GM21528 (cell line): ENCODE data around the gene ELAVL3.
"Not testable (repeated sequence)": the region's sequence is repeated elsewhere in the genome, so short reads cannot be mapped to it uniquely, and the experiment has no call there.

Source experiments
- ATAC-seq: cut with Tn5 transposase; IDR thresholded peaks from one replicate; pipeline ENCODE4 v1.9.1; 2021; ENCODE audit warnings: mild to moderate bottlenecking, moderate library complexity; ENCODE audit not compliant: unreplicated experiment, low FRiP score

The ELAVL3 gene

DNA sequence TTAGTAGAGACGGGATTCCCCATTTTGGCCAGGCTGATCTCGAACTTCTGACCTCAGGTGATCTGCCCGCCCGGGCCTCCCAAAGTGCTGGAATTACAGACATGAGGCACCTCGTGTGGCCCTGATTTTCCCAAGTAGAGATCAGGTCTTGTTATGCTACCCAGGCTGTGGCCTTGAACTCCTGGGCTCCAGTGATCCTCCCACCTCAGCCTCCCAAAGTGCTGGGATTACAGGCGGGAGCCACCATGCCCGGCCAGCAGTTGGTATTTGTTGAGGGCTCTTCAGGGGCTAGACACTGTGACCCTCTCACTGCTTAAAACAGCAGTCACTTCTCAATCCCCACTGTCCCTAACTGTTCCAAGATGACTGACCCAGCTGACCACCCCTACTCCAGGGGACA is 8.5 kb upstream of the ELAVL3 start:
- ATAC-seq = no peak

DNA sequence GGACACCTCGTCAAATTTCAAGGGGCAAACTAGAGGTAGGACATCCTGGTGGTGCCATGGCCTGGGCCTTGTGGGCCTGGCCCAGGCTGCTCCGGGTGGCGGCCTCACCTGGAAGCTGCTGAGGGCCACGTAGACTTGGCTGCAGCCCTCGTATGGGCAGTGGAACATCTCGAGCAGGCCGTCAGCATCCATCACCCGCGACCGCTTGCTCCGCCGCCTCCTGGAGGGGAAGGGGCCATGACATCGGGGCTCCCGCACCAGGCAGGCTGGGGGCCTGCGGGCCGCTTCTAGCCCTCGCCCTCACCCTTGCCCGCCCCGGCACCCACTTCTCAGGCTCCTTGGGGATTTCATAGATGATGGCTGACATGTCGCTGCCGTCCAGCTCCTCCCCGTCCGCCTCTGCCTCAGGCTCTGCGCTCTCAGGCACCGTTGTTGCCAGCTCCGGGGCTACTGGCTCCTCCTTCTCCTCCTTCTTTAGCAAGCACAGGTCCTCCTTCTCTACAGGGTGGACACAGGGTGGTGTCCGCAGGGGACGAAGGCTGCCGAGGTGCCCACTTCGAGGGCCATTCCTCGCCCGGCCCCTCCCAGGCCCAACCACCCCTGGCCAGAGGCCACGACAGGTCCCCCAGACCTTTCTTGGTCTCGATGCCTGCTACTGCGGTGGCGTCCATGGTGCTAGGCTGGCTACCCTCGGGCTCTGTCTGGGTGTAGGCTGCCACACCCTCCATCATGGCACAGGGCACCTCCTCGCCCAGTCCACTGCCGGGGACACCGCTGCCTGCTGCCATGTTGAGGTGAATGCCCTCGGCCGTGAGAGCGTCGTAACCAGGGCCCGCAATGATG is 6.0 kb upstream of the ELAVL3 start:
- no peak for ATAC-seq

DNA sequence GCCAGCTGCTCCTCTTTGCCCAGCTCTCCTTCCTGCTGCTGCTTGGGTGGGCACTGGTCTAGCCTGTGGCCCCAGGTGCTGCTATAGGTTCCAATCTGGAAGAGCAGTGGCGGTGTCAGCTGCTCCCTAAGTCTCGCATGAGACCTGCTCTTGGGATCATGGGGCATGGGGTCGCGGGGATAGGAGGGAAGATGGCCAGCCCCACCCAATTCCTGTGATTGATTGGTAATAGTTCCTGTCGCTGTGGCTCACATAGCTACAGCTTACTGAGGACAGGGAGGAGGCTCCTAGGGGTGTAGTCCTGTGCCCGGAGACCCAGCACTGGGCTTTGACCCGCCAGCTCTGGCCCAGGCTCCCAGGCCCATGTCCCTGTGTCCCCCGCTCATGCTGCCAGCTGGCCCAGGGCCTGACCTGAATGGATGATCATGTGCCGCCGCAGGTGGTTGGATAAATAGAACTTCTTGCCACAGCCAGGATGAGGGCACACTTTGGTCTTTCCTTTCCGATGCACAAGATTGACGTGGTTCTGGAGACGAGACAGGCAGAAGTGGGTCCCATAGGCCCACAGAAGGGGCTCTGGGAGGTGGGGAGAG is 4.5 kb upstream of the ELAVL3 start:
- ATAC-seq = no peak

DNA sequence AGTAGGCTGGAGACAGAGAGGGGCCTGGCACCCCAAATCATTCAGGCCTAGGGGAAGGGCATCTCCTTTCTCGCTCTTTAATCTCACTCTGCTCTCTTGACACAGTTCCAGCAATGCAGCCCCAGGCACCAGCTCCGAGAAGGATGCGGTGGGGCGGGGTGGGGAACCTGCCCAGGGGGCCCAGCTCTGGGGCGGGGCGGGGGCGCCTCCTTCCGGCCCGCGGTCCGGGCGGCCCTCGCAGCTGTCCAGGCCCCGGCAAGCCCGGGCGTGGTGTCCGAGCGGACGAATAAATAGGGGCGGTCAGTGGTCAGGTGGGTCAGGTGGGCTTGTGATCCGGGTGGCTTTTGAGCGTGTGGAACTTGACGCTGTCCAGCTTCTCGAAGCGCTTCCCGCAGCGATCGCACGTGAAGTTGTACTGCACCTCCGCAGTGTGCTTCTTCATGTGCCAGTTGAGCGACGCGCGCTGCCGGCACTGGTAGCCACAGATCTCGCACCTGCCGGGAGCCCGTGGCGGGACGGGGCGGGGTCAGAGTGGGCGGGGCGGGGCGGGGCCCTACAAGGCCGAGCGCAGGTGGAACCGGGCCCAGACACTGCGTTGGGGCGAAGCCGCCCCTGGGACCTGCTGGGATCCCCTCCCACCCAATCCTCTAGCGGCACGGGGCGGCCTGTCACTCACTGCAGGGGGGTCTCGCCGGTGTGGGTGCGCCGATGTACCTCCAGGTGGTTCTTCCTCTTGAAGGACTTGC is 2.7 kb upstream of the ELAVL3 start:
- no peak for ATAC-seq

DNA sequence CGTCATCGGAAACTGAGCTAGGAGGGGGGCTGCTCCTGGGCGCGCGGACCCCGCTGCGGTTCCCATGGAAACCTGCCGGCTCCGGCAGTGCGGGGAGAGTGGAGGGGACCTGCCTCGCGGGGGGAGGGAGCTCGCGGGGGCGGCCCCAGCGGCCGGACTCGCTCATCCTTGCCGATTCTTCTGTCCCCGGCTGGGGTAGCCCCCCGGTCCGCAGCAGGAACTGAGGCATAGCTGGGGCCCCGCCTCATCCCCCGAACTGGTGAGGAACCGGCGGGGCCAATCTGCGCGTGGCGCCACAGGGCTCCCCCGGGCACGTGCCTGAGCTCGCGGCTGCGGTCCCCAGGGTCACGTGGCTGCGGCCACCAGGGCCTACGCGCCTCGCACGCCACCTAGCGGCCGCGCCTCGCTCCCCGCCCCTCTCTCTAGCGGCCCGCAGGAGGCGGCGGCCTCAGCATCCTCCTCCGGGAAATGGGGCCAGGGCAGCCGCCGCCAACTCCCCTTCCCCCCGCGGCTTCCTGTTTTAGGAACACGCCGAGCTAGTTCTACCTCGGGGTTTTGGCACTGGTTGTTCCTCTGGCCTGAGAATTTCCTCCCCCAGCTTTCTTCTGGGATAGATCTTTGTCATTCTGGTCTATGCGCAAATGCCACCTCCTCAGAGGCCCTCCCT is 1.7 kb upstream of the ELAVL3 start:
- ATAC-seq = peak; percentile 55

DNA sequence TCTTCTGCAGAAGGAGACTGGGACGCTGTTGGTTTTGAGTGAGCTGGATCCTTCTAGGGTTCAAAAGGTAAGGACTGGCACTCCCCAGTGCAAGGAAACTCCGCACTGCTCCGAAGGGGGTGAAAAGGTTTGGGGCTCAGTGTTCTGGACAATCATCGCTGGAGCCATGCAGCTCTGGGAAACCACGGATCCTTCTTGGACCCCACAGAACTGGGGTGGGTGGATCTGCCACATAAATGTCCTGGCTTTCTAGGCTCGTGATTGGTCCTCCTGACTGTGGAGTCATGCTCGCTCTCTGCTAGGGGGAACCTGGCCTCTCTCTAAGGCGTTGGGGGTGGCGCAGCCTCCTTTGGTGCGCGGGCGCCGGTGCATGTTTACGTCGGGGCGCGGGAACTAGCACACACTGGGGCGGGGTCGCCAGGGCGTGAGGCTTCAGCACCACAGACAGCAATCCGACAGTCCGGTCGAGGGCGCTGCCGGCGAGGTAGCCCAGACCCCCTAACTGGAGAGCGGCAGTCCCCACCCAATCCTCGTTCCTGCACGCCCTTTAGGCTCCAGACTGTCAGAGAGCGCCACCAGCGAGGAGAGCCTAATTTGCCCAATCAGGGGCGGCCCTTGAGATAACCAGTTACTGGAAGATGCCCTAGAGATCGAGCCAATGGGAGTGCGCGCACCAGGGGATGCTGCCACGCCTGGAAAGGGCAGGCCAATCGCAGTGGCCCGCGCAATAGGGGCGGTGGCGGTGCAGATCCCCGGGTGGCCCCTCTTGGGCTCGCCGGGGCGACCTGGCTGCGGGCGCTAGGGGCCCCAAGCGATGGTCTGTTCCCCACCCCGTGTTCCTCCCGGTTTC is 913 bp upstream of the ELAVL3 start:
- peak; percentile 48 for ATAC-seq

DNA sequence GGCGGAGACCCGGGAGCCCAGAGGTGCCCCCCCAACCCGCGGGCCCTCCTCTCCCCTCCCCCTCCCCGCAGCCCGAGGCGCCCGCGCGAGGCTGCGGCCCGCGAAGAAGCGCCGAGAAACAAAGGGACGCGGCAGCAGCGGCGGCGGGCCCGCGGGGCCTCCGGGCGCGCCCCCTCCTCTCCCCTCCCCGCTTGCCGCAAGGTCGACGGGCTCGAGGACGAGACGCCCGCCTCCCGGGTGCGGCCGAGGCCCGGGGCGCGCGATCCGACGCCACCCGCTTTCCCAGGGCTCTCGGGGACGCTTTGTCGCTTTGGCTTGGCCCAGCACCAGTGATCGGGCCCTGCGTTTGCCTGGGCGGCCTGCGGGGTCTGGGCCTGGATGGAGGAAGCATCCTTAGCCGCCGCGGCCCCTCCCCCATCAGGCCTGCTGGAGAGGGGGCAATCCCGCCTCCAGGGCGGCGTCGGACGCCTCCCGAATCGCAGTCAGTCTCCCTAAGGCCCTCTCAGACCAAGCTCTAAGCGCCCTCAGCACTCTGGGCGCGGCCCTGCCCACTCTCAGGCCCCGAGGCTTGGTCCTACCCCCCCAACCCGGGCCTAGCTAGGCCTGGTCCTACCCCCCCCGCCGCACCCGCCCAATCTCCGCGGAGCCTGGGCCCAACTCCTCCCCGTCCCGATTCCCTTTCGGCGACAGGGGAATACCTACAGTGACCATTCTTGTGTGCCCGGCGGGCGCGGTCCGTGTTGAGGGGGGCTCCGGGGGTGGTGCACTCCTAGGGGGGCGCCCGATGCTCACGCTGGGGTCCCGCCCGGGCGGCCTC is 740 bp downstream of the ELAVL3 start:
- ATAC-seq = no peak

DNA sequence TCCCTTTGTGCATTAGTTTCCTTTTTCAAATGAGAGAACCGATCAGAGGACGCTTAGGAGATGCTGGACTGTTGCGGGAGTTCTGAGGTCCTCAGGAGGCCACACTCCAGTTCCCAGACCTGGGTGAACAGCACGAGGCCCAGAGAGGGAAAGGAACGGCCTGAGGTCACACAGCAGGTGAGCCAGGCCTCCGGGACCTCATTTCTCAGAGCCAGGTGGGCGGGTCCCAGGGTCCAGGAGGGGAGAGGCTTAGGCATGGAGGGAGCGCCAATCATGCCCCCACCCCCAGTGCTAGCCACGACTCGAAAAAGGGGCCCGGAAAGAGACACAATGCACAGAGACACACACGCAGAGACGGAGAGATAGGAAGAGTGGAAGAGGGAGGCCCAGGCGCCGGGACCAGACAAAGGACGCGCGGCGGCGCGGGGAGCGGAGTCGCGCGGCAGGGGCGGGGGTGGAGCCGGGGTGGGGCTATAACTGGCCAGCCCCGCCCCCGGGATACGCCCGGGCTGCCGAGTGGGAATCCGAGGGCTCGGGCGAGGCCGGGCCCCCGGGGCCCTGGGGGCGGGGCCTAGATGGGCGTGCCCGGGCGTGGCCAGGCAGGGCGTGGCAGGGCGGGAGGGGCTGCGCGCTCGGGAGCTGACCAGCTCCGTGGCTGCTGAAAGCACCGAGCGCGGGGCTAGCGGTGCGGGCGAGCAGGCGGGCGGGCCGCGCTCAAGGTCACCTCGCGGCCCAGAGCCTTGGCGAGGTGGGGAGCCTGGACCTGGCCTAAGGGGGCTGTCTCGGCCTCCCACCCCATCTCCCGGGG is 1.6 kb downstream of the ELAVL3 start:
- ATAC-seq = no peak

DNA sequence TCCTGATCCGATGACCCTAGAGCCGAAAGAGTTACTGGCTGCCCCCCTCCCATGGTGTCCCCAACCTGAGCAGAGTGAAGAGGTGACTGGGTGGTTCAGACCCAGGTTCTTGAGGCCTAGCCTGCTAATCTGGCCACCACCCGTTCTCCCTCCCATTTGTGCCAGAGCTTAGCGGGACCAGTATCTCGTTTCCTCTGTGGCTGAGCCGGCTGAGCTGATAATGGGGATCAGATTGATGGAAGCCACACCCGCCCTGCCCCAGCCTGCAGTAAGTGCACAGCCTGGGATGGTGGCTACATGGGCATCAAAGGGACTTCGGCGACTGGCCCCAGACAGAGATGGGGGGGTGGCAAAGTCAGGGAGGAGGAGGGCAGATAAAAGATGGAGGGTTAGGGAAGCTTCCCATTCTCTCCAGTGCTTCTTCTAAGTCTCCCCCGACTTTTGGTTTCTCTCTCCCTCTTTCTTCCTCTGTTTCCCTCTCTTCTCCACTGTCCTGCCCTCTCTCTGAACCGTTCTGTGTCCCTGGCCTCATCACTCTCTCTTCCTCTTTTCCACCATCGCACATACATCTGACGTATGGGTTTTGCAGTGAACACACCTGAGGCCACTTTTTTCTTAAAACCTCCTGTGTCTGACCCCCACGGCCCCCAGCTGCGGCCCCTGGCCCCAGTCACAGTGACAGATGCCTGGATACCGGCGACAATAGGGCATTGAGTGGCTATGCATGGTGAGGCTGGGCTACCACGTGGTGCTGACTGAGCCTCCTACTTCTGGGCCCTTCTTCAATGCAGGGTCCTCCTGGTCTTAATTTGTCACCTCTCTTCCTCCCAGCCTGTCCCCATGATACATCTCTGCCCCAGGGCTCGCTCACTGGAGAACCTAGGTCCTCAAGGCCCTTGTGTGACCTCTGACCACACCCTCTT is 2.4 kb downstream of the ELAVL3 start:
- ATAC-seq = no peak

DNA sequence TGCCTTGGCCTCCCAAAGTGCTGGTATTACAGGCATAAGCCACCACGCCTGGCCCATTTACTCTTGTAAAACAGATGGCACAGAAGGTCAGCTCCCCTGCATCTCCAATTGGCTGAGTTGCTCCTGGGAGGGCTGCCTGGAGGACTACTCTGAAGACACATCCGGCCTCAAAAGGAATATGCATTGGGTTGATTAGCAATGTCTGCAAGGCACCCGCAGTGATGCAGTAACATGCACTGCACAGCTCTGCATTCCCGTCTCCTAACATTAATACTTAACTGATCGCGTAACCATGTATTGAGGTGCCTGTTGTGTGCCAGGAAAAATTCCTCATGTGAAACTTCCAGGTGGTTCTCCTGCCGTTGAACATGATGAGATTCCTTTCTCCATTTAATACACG is 5.0 kb downstream of the ELAVL3 start:
- ATAC-seq = no peak

DNA sequence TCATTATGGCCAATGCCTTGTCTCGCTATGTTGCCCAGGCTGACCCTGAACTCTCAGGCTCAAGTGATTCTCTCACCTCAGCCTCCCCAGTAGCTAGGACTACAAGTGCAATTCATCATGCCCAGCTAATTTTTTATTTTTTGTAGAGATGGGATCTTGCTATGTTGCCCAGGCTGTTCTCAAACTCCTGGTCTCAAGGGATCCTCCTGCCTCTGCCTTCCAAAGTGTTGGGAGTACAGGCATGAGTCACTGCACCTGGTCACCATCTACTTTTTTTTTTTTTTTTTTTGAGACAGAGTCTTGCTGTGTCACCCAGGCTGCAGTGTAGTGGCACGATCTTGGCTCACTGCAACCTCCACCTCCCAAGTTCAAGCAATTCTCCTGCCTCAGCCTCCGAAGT is 5.5 kb downstream of the ELAVL3 start:
- not testable (repeated sequence) for ATAC-seq

DNA sequence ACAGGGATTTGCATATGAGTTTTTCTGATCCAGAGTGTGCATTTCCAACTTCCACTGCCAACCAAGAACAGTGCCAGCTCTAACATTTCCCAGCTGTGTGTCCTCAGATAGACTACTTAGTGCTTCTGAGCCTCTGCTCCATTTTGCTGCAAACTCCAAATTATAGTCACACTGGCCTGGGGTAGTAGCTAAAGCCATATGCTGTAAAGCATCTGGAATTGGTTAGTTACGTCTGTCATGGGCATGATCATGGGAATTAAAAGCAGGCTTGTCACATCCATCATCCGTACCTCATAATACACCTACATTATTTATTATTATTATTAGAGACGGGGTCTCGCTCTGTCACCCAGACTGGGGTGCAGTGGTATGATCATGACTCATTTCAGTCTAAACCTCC is 7.1 kb downstream of the ELAVL3 start:
- no peak for ATAC-seq

DNA sequence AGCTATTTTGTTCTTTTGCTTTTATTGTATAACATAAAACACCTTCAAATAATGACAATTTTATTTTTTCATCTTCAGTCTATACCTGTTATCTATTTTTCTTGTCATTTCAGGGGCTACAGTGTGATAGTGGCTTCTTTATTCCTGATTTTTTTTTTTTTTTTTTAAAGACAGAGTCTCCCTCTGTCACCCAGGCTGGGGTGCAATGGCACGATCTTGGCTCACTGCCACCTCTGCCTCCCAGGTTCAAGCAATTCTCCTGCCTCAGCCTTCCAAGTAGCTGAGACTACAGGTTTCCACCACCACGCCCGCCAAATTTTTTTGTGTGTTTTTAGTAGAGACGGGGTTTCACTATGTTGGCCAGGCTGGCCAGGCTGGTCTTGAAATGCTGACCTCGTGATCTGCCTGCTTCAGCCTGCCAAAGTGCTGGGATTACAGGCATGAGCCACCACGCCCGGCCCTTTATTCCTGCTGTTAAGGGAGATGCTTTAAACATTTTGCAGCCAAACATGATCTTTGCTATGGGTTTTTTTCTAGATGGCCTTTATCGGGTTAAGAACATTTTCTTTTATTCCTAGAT is 12.5 kb downstream of the ELAVL3 start:
- ATAC-seq = not testable (repeated sequence)

DNA sequence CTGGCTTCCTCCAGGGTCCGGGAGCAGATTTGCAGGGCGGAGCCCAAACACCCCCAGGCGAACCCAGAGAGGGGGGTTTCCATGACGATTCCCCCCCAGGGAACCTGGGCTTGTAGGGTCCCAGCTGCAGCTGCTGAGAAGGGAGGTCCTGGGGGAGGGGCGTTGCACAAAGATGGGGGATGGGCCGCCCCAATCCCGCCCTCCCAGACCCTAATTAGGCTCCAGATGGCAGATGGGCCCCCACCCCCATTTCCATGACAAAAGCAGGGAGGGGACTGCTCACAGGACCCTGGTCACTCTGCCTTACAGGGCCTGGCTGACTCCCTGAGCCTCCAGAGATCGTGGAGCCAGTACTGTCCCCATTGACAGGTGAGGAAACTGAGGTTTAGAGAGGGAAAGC is 15.2 kb downstream of the ELAVL3 start:
- ATAC-seq = no peak

DNA sequence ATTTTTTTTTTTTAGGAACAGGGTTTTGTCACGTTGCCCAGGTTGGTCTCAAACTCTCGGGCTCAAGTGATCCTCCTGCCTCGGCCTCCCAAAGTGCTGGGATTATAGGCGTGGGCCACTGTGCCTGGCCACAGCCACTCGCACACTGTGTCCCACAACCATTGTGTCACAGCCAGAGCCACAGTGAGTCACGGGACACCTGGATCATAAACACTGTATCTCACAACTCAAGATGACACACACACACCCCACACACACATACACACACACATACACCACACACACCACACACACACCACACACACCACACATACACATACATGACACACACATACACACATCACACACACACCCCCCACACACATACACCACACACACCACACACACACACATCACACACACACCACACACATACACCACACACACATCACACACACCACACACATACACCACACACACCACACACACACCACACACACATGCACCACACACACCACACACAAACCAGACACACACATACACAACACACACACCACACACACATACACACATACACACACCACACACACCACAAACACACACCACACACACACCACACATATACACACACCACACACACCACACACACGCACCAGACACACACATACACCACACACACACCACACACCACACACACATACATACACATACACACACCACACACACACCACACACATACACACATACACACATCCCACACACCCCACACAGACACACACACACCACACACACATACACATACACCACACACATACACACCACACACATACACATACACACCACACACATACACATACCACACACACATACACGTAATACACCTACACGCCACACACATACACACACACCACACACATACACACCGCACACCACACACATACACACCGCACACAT is 16.2 kb downstream of the ELAVL3 start:
- no peak for ATAC-seq

DNA sequence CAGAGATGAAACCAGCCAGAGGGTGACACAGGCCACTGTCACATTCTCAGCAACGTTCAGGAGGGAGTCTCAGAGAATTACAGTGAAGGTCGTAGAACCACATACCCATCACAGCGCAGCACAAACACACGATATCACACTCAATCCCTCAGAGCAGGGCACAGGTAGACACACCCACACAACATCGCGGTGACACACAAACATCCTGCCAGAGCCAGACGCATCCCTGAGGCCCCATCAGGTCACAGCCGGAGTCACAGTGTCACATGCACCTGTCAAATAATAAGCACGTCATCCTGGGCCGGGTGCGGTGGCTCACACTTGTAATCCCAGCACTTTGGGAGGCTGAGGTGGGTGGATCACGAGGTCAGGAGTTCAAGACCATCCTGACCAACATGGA is 17.5 kb downstream of the ELAVL3 start:
- ATAC-seq = no peak
